Panc1 (cell line): ENCODE results near the gene CCDC9B. TPM values are rescaled to one million over a fixed set of nuclear protein-coding genes. Genes with fewer than 3 reads are reported as not detected.

Source experiments
- ATAC-seq: fragments of 200-7000 bp; cut with Tn5 transposase; 2 replicates; pipeline ENCODE4 v1.9.1; 2020; ENCODE audit warnings: mild to moderate bottlenecking, moderate library complexity
- BruUV-seq: library from RNA; stranded (reverse); fragments of 400-500 nt; replicated peaks from 2 replicates; lab custom pipeline; 2021; lab: Mats Ljungman, UMichigan
- CTCF ChIA-PET: fragments of 300-600 bp; sonication (Branson Sonifier 250); formaldehyde crosslinking; loops from one replicate; lab custom pipeline; 2022; ENCODE audit warnings: antibody characterized with exemption; lab: Charles Lee
- POLR2A ChIA-PET: fragments of 300-600 bp; sonication (Branson Sonifier 250); formaldehyde crosslinking; loops from one replicate; lab custom pipeline; 2022; ENCODE audit warnings: antibody characterized with exemption; lab: Charles Lee
- DNase-seq: peaks from one replicate; pipeline ENCODE4 v3.0.0-alpha.2; 2010; ENCODE audit warnings: low read depth, low spot score
- H3K27ac ChIP-seq: 2 replicates; pipeline ENCODE4 v1.5.1; 2011; ENCODE audit warnings: mild to moderate bottlenecking, low read length, inconsistent platforms
- H3K27me3 ChIP-seq: fragments of 200-500 bp; sonication (Bioruptor generic); 2 replicates; pipeline ENCODE4 v1.6.0; 2014; ENCODE audit warnings: low read length, inconsistent platforms; ENCODE audit not compliant: control insufficient read depth, insufficient read depth
- H3K36me3 ChIP-seq: fragments of 200-500 bp; sonication (Bioruptor generic); 2 replicates; pipeline ENCODE4 v1.5.1; 2014; ENCODE audit warnings: inconsistent platforms, mild to moderate bottlenecking, low read length, moderate library complexity; ENCODE audit not compliant: control insufficient read depth, insufficient read depth
- H3K4me1 ChIP-seq: 2 replicates; pipeline ENCODE4 v1.5.1; 2011; ENCODE audit warnings: inconsistent platforms, mild to moderate bottlenecking, low read length, moderate library complexity; ENCODE audit not compliant: control insufficient read depth, insufficient read depth
- H3K4me3 ChIP-seq, 2 experiments: 2 replicates each; pipeline ENCODE4 v1.5.1; 2011 to 2012; ENCODE audit warnings: low read depth in 2 of 2, low read length in 2 of 2, mild to moderate bottlenecking in 2 of 2, inconsistent platforms in 1 of 2, moderate library complexity in 1 of 2
- H3K9me3 ChIP-seq: fragments of 200-500 bp; sonication (Bioruptor generic); 2 replicates; pipeline ENCODE4 v1.5.1; 2014; ENCODE audit warnings: low read depth, mild to moderate bottlenecking, inconsistent platforms, low read length, moderate library complexity; ENCODE audit not compliant: control insufficient read depth, insufficient read depth
- CTCF ChIP-seq: fragments of 450-650 bp; IDR thresholded peaks from 2 replicates; pipeline ENCODE4 v1.5.1; 2017; ENCODE audit warnings: mild to moderate bottlenecking
- POLR2AphosphoS5 ChIP-seq: IDR thresholded peaks from 2 replicates; pipeline ENCODE4 v1.6.1; 2012; ENCODE audit warnings: mild to moderate bottlenecking, low read depth, low read length, moderate library complexity
- REST ChIP-seq, 2 experiments: IDR thresholded peaks; 2 replicates each; pipeline ENCODE4 v1.6.1; 2011 to 2012; ENCODE audit warnings: low read depth in 2 of 2, control low read depth in 1 of 2, low read length in 1 of 2, mild to moderate bottlenecking in 1 of 2, moderate library complexity in 1 of 2; ENCODE audit not compliant: insufficient read depth in 1 of 2
- SIN3A ChIP-seq: IDR thresholded peaks from 2 replicates; pipeline ENCODE4 v1.6.1; 2012; ENCODE audit warnings: low read depth, mild to moderate bottlenecking, low read length, moderate library complexity, borderline replicate concordance; ENCODE audit not compliant: insufficient read depth
- TCF7L2 ChIP-seq: IDR thresholded peaks from 2 replicates; pipeline ENCODE4 v1.6.1; 2011; ENCODE audit warnings: mild to moderate bottlenecking, low read depth, low read length, inconsistent platforms
- in situ Hi-C: cut with HindIII; loops from 2 replicates; pipeline ENCODE4 v1.10.0; 2016; ENCODE audit warnings: low sequenced_read_pairs, low pct_unique_long_range_greater_than_20kb
- intact Hi-C: fragments of 100-400 bp; cut with micrococcal nuclease; formaldehyde crosslinking; loops from one replicate; pipeline ENCODE4 v1.10.0; 2022; ENCODE audit not compliant: unreplicated experiment
- total RNA-seq: library from RNA; stranded (reverse); gene quantifications from one replicate; pipeline ENCODE4 v1.2.1, GENCODE V29; 2021; ENCODE audit not compliant: unreplicated experiment

CCDC9B gene
- total RNA-seq, 1 experiment from 2014 or later = 55.9 TPM

DNA sequence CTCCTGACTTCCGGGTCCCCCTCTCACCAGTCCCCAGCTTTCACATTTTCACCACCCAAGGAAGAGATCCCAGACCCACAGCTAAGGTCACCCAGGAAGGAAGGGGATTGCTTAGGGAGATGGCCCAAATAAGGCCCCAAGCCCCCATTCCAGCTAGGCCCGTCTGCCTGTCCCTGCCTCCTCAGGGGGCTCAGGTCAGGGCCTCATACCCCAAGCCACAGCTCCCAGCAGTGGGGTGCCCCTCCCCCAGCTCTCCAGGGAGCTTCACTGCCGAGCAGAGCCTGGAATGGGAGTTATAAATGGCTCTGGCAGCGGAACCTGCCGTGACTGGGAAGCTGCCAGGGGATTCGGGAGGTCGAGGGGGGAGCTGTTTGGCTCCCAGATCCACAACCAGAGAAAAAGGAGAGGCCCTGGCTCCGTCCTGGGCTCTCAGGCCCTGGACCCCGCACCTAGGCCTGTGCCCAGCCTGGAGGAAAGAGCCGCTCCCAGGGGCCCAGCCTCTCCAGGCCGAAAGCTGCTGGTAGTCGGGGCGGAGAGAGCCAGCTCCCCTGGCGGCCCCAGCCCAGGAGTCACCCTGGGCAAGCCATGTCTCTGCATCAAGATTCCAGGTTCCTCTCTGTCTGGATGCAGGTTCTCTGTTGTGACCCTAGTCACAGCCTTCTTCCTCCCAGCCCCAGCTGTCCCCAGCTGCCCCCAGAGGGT is 550 bp downstream of the CCDC9B start:
- peak; percentile 44 for ATAC-seq
- Histone ChIP-seq H3K27ac (peak overlapping the region; percentile 94), H3K9me3 (no peaks in the 10 kb centered on the region), H3K4me3 (peak overlapping the region; percentile 37 to 61), H3K4me1 (peaks cover 60% of the 10 kb centered on the region), H3K36me3 (no peaks in the 10 kb centered on the region), H3K27me3 (no peaks in the 10 kb centered on the region)
- no TSS peak for BruUV-seq
- in situ Hi-C loops (no loop called here), intact Hi-C loops (no loop called here)
- ChIA-PET CTCF (interaction anchor here (0.6 to 3.7 kb wide), 5 partner anchors 18 to 60 kb away, joined by 3 to 30 read pairs (median 5); partner anchors contain the start of genes INAFM2 and KNSTRN), POLR2A (interaction anchor here (0.5 to 0.7 kb wide), 4 partner anchors 16 to 298 kb away, joined by 3 to 6 read pairs (median 4); partner anchors contain the start of gene PLCB2)
- no peak for DNase-seq
- TF ChIP-seq SIN3A (no peak), POLR2AphosphoS5 (peak; percentile 11; the same call in 1 of the 2 replicates), CTCF (no peak)

DNA sequence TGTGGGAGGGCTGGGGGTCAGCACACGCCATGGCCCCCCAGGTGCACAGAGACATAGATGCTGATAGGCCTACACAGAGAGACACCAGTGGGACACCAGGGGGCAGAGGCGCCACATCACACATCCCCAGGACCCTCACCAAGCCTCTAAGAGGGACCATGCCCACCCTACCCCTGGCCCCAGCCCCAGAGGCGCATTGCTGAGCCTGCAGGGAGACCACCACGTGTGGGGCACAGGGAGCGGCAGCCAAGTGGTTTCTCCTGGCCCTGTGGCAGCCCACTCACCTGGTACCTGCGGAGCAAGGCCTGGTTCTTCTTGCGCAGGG is 1.2 kb downstream of the CCDC9B start:
- TF ChIP-seq SIN3A (no peak), TCF7L2 (no peak), CTCF (peak; percentile 63), POLR2AphosphoS5 (no peak)
- ATAC-seq (peak; percentile 4), DNase-seq (no peak)
- Histone ChIP-seq H3K9me3 (no peaks in the 10 kb centered on the region), H3K27ac (peak overlapping the region; percentile 94), H3K36me3 (no peaks in the 10 kb centered on the region), H3K4me3 (peak overlapping the region; percentile 37 to 61), H3K4me1 (peaks cover 60% of the 10 kb centered on the region), H3K27me3 (no peaks in the 10 kb centered on the region)
- intact Hi-C loops (no loop called here), in situ Hi-C loops (no loop called here)
- CTCF ChIA-PET = interaction anchor here (0.7 to 3.7 kb wide), 4 partner anchors 18 to 60 kb away, joined by 3 to 30 read pairs (median 10); partner anchors contain the start of genes INAFM2 and KNSTRN
- no TSS peak for BruUV-seq
- POLR2A ChIA-PET = interaction anchor here (0.6 to 1.0 kb wide), 4 partner anchors 12 to 66 kb away, joined by 3 to 4 read pairs (median 4); partner anchors contain the start of genes IVD and PLCB2

DNA sequence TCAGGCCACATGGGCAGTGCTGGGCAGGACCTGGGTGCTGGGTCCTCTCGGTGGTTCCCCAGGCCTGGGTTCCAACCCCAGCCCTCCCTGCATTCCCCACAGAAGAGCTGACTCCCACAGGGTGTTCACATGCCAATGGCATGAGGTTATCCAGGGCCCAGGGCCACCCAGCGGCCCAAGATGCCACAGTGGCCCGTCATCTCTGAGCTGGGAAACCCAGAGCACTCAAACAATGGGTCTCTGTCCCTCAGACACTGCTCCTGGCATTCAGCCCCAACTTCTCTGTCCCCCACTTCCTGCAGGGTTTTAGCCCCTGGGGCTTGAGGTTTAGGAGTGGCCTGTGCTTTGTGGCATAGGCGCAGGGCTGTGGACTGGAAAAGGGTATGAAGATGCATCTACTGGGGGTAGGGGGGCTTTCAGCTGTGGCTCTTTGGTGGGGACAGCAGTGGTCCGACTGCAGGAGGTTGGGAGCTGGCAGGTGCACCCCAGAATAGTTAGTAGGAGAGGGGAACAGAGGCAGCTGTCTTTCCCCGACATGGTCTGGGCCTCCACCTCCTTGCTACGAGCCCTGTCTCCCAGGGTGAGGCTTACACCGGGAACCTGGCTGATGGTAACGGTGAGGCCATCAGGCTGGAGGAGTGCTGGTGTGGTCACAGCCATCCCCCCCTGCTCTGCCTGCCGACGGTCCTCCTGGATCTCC is 1.7 kb downstream of the CCDC9B start:
- DNase-seq (no peak), ATAC-seq (peak; percentile 78)
- Histone ChIP-seq H3K27ac (peak overlapping the region; percentile 94), H3K4me1 (peaks cover 60% of the 10 kb centered on the region), H3K4me3 (peak overlapping the region; percentile 37 to 61), H3K27me3 (no peaks in the 10 kb centered on the region), H3K9me3 (no peaks in the 10 kb centered on the region), H3K36me3 (no peaks in the 10 kb centered on the region)
- in situ Hi-C loops = no loop called here
- ChIA-PET CTCF (interaction anchor here (0.5 to 3.7 kb wide), 9 partner anchors 11 to 241 kb away, joined by 3 to 30 read pairs (median 5); partner anchors contain the start of gene INAFM2), POLR2A (interaction anchor here (0.9 to 1.8 kb wide), 3 partner anchors 11 to 66 kb away, joined by 3 to 4 read pairs (median 4); partner anchors contain the start of gene IVD)
- intact Hi-C loops = no loop called here
- no TSS peak for BruUV-seq
- TF ChIP-seq SIN3A = no peak
- no peak for TF ChIP-seq REST (IDR thresholded peaks at IDR 0.05; ENCODE audit: insufficient read depth in 1 of 2, low read depth in 2 of 2, low read length in 1 of 2)
- peak; percentile 51; the same call in 1 of the 2 replicates for TF ChIP-seq POLR2AphosphoS5
